SH-SY5Y (cell line): ENCODE results near the gene TMEM95.

ENCODE experiments used
- GATA2 ChIP-seq: IDR thresholded peaks from 2 replicates; pipeline ENCODE4 v1.6.1; 2011; ENCODE audit warnings: mild to moderate bottlenecking, low read depth, low read length
- GATA3 ChIP-seq: IDR thresholded peaks from 2 replicates; pipeline ENCODE4 v1.6.1; 2011; ENCODE audit warnings: low read depth, mild to moderate bottlenecking, low read length, moderate library complexity

TMEM95 gene

GRCh38 chr17:7315570-7316235, 39.3 kb upstream of the TMEM95 start:
- TF ChIP-seq GATA3, result no peak
- TF ChIP-seq GATA2, result no peak

GRCh38 chr17:7317161-7317803, 37.7 kb upstream of the TMEM95 start:
- TF ChIP-seq GATA3 (no peak), GATA2 (no peak)

- TF ChIP-seq GATA2 (no peak), GATA3 (no peak)
Measured at GRCh38 chr17:7318121-7318860, 36.7 kb upstream of the TMEM95 start.

GRCh38 chr17:7321466-7321865, 33.5 kb upstream of the TMEM95 start:
- no peak for TF ChIP-seq GATA2
- TF ChIP-seq GATA3, result no peak

- TF ChIP-seq GATA3 (no peak), GATA2 (no peak)
Measured at GRCh38 chr17:7322520-7323194, 32.3 kb upstream of the TMEM95 start.

GRCh38 chr17:7323731-7324437, 31.1 kb upstream of the TMEM95 start:
- TF ChIP-seq GATA2, result no peak
- TF ChIP-seq GATA3, result no peak

- TF ChIP-seq GATA3 (no peak), GATA2 (no peak)
Measured at GRCh38 chr17:7324438-7324779, 30.5 kb upstream of the TMEM95 start.

GRCh38 chr17:7325031-7325528, 29.9 kb upstream of the TMEM95 start:
- TF ChIP-seq GATA3, result no peak
- no peak for TF ChIP-seq GATA2

GRCh38 chr17:7326186-7326585, 28.8 kb upstream of the TMEM95 start:
- TF ChIP-seq GATA2 (no peak), GATA3 (no peak)

- no peak for TF ChIP-seq GATA3
Measured at GRCh38 chr17:7327056-7327455, 27.9 kb upstream of the TMEM95 start.

- no peak for TF ChIP-seq GATA2
- no peak for TF ChIP-seq GATA3
Measured at GRCh38 chr17:7327501-7327900, 27.5 kb upstream of the TMEM95 start.

GRCh38 chr17:7328009-7328408, 26.9 kb upstream of the TMEM95 start:
- TF ChIP-seq GATA3 (no peak), GATA2 (no peak)

GRCh38 chr17:7328840-7329373, 26.0 kb upstream of the TMEM95 start, which contains the start of gene NEURL4:
TSS of gene NEURL4 (minus strand) at chr17:7329335. CDS start at chr17:7329312, 23 bp downstream.
- TF ChIP-seq GATA2 (no peak), GATA3 (no peak)
